GM21526 (cell line): Measurements from ENCODE around the gene PLPPR4.
"Not testable (repeated sequence)": the region's sequence is repeated elsewhere in the genome, so short reads cannot be mapped to it uniquely, and the experiment has no call there.

Experiments
- ATAC-seq: cut with Tn5 transposase; IDR thresholded peaks from one replicate; pipeline ENCODE4 v1.9.1; 2021; ENCODE audit warnings: moderate library complexity; ENCODE audit not compliant: unreplicated experiment, low FRiP score

The PLPPR4 gene

DNA sequence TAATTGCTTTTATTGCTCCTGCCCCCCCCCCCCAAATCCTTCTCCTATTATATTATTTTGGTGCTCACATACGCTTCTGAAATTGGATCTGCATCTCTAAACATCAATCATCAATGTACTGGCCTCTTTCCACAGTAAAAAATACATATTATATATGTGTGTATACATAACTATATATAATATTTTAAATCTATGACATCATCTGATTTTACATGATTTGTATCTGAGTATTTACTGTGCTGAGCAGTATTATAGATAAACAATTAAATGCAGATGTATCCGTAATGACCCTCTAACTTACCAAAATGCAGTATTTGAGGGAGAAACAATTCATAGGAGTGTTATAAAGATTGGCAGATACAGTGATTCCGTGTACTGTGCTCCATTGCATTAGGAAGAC lies 832 bp downstream of the PLPPR4 start:
- no peak for ATAC-seq

DNA sequence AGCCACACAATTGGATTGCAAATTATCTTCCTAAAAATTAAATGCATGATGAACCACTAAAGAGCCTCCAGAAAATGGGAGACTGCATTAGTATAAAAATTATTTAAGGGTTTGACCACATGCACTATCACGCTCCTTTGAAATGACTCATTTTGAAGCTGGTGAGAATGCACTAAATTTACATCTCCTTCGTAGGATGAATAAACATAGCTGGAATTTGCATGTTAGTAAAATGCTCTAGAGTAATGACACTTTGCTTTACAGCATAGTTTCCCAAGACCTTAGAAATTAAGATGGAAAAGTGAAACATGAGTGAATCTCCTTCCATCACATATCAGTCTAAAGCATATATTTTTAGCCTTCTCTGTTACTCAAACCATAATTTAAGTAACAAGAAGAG lies 2.4 kb downstream of the PLPPR4 start:
- no peak for ATAC-seq

DNA sequence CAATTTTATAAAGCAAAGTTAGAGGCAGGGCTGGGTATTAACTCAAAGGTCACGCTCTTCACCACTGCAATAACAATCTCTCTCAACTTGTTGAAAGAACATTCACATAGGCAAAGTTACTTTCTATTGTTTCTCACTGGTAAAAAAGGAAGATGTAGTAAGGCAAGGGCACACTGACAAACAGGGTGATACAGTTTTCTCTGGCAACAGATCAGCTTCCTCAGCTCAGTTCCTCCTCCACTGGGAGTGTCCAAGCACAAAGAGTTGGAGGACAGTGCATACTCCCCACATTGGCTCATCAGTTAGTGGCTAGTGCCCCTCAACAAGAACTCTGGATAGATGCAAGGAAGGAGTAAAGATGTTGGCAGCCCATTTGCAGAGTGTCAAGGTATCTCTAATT lies 3.7 kb downstream of the PLPPR4 start:
- no peak for ATAC-seq

DNA sequence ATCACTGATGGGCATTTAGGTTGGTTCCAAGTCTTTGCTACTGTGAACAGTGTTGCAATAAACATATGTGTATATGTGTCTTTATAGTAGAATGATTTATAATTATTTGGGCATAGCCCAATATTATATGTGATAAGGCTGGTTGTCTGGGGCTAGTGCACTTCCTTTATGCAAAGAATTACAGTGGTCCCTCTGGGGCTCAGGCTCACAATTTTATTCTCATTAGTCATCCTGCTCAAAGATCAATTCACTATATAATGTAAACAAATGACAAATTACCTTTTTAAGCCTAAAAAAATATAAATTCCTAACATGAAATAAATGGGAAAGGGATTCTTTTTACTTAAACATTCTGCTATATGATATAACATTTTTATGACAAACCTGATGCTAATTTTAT lies 5.0 kb downstream of the PLPPR4 start:
- no peak for ATAC-seq

DNA sequence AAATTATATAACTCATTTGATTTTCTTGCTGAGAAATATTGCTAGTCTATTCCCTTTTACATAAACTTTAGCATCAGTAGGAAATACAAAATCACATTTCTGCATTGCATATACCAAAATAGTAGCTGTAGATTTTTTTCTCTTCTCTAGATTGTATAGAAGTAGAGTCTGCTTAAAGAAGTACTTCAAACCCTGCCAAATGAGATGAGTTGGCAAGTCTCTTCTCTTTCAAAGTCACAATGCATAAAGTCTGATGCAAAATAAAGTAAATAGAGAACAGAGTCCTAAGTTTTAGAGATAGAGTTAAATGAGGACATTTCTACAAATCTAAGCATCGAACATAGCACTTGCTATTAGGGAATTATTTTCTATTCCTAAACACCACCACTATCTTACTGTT lies 6.4 kb downstream of the PLPPR4 start:
- no peak for ATAC-seq

DNA sequence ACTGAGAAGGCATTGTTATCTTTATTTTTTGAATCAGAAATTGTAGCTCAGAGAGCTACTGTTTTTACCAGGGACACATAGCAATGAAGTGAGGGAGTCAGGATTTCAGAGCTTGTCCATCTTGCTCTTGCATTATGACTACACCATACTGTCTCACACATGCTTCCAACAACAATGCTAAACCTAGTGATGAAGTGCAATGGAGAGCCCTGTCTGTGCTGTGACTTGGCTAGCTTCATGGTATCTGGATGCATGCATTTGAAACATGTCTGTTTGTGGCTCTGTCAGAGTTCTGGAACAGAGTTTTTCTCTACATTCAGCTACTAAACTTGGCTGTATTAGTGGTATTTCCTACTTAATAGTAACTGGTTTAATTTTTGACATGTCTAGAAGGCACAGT lies 7.0 kb downstream of the PLPPR4 start:
- no peak for ATAC-seq

DNA sequence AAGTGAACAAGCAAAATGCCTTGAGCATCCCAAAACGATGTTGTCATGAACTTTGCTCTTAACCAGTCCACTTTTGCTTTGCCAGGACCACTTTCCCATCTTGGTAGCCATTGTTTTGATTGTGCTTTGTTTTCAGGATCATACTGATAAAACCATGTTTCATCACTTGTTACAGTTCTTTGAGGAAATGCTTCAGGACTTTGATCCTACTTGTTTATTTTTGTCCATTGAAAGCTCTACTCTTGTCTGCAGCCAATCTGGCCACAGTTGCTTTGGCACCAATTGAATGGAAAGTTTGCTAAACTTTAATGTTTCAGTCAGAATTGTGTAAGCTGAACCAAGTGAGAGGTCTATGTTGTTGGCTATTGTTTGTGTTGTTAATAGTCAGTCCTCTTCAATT lies 12.8 kb downstream of the PLPPR4 start:
- ATAC-seq, result no peak

DNA sequence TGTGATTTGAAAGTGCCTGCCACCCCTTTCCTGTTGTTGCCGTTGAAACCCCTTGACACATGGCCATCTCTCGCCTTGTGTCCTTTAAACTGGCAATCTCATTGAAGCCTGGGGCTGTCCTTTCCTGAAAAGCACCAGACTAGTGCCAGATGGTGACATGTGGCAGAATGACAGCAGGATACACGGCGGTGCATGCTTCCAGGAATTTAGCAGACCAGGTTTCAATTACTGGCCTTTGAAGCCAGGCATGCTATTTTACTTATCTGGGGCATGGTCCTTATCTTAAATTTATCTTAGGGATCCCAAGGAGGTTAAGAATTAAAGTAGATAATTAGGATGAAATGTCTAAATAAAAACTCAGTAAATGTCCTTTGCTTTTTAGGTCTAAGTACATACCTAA lies 15.2 kb downstream of the PLPPR4 start:
- ATAC-seq, result no peak

DNA sequence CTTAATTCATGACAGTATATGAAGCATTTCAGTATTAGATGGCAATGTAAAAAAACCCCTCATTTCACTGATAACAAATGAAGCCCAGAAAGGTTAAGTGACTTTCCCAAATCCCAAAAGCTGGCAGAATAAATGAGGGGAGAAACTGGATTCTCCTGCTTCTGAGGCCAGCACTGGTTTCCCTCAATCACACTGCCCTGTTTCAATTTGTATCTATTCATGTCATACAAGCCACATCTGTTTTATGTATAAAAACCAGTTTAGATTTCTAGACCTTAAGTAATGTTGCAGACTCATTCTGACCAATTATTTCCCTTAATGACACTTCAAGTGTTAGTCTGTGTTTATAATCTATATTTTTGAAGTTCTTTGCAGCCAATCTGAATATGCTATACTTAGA lies 16.8 kb downstream of the PLPPR4 start:
- no peak for ATAC-seq

DNA sequence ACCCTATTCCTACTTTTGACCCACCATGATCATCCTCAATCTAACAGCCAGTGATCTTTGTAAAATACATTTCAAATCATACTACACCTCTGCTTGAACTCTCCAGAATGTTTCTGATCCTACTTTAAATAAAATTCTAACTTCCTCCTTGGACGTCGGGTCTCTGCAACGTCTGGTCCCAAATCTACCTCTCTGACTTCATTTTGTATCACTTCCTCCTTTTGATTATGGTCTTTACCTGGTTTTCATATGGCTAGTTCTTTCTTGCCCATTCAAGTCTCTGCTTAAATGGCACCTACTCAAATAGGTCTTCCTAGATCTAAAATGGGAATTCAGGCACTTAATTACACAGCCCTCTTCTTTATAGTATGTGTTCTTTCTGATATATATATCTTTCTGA lies 18.2 kb downstream of the PLPPR4 start:
- ATAC-seq, result no peak

DNA sequence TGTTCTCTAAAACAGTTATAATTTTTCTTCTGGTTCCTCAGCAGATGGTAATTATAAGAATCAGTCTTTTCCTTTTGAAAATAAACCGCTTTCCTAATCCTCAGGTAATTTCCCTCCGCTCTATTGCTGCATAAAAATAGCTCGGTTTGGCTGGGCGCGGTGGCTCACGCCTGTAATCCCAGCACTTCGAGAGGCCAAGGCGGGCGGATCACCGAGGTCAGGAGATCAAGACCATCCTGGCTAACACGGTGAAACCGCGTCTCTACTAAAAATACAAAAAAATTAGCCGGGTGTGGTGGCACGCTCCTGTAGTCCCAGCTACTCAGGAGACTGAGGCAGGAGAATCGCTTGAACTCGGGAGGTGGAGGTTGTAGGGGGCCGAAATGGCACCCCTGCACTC lies 19.2 kb downstream of the PLPPR4 start:
- ATAC-seq, result not testable (repeated sequence)

DNA sequence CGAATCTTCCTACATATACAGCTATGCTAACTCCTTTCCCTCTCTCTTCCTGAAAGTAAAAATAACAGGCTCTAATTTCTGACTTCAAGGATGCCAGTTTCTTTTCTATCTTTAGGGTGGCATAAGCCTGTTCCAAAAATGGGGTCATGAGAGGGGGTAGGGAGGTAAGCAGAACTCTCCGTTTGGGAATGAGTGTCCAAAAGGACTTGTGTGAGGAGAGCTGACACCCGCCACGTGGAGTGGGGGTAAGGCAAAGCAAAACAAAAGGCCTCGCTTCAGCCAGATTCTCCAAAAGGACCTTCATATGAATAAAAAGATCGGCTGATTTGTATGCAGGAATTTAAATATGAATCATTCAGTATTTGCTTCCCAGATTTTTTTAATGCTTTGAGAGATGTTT lies 28.6 kb downstream of the PLPPR4 start:
- no peak for ATAC-seq

DNA sequence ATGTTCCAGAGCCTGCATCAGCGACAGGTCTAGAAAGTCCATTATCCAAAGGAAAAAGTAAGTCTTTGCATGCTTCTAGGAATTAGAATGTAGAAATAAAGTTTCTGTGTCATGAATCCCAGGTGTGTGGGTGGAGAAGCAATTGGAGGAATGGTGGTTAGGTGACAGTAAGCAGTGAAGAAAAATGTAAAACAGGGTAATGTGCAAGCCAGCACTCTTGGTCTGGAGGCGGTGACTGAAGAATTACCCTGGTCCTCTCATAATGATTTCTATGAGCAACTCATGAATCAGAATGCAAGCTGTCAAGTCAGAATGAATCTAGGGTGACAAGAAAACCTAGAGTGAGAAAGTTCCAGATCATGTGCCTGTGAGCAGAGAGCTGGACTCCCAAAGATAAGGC lies 33.6 kb downstream of the PLPPR4 start:
- ATAC-seq, result no peak

DNA sequence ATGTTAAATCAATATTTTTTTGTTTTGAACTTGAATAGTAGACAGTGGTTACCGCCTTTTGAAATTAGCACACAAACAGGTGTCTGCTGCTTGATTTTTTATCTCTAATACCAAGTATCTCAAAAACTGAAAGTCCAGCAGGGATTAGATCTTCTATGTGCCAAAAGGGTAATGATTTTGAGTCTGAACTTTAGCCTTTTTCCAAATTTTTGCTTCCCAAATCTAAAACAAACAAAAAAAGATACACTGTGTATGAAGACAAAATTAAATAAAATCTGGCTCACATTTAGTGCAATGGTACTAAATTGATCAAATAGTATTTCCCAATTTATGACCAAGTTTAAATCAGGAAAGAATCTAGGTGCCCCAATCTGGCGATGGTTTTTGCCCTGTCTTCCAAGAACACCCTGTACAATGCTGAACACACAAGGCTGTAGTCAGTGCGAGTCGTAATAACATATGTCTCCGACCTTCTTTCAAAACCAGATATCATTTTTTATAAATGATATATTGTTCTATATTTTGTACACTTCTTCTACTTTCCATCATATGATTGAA lies 40.5 kb downstream of the PLPPR4 start:
- no peak for ATAC-seq

DNA sequence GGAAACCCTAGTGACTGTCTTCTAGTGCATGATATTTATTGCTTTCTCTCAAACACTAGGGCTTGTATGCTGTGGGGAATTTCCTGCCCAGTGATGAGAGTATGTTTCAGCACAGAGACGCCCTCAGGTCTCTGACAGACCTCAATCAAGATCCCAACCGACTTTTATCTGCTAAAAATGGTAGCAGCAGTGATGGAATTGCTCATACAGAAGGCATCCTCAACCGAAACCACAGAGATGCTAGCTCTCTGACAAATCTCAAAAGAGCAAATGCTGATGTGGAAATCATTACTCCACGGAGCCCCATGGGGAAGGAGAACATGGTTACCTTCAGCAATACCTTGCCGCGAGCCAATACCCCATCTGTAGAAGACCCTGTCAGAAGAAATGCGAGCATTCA lies 41.3 kb downstream of the PLPPR4 start:
- ATAC-seq, result no peak

DNA sequence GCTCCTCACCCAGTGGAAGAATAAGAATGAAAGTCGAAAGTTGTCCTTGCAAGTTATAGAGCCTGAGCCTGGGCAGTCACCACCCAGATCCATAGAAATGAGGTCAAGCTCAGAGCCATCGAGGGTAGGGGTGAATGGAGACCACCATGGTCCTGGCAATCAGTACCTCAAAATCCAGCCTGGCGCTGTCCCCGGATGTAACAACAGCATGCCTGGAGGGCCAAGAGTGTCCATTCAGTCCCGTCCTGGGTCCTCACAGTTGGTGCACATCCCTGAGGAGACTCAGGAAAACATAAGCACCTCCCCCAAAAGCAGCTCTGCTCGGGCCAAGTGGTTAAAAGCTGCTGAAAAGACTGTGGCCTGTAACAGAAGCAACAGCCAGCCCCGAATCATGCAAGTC lies 41.8 kb downstream of the PLPPR4 start:
- no peak for ATAC-seq

DNA sequence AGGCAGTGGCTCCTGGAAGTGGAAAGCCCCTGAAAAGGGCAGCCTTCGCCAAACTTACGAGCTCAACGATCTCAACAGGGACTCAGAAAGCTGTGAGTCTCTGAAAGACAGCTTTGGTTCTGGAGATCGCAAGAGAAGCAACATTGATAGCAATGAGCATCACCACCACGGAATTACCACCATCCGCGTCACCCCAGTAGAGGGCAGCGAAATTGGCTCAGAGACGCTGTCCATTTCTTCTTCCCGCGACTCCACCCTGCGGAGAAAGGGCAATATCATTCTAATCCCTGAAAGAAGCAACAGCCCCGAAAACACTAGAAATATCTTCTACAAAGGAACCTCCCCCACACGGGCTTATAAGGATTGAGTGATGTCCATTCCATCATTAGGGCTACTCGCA lies 42.4 kb downstream of the PLPPR4 start:
- ATAC-seq, result no peak

DNA sequence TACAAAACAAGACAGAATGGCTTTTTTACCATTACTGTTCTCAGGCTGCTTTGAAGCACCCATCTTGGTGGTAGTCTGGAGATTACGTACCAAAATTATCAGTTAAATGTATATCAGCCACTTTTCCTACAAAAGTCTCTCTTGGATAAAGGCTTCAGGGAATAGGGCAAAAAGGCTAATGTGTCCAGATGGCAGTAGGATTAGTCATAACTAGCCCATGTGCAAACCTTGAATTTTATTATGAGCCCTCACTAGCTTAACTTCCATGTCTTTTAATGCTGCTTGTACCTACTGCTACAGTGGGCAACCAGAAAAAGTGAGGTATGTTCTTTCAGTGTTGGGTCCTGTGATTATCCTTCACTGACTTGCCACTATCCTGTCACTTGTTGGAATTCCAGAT lies 51.0 kb downstream of the PLPPR4 start:
- ATAC-seq, result no peak

DNA sequence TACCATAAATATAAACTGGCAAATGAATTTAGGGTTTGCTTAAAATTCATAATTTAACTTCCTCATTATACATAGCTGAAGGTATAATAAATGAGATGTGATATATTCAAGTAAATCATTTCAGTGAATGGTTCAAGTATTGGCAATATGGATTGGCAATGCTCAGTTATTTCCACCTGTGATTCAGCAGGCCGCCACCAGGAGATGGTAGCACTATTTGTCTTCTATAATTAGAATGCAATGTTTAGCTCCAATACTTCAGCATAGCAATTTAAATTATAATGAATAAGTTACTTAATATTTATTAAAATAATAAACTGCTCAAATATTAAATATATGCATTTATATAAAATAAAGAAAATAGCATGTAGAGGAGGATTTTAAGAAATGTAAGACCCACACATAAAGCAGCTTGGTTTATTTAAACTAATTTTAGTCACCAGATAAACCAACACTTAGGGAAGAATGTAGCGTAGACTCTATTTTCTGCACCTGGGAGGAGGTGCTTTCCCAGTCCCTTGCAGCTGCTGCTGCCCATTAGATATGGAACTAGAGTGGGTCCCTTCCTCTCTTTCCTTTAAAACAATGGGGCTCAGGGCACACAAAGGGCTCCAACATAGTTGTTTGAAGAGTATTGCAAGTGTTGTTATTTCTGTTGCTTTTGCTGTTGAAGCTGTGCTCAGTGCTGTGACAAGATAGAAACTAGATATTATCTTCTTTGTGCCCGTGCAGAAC lies 62.1 kb downstream of the PLPPR4 start:
- no peak for ATAC-seq

DNA sequence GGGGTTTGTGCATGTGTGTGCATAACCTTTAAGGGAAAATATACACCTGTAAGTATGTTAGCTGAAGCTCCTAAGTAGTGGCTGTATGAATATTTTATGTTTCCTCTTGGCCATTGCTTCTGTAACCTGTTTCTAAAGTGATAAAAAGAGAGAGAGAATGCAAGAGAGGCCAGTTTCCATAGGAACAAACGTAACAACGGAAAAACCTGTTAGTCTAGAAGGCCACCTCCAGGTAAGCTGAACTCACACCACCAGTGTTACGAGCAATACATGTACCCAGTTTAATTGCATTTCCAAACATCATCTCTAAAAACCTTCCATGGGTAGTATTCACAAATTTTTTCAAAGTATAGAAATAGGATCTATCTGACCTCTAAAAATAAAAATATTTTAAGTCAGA lies 63.1 kb downstream of the PLPPR4 start:
- no peak for ATAC-seq

DNA sequence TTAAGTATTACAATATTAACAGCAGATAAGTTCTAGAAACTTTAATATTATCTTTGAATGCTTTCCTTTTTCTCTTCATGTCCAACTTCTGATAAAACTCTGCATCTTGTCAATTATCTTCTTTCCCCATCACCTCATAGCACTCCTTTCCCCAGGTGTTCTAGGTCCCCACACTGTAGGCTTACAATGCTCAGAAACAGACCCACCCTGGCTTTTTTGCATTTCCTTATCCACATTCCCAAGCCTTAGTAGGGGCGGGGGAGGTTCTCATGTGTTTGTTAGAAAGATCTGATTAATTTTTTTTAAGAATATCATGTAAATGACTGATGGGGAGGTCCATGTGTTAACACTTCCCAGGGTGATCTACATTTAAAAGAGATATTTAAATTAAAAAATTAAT lies 63.9 kb downstream of the PLPPR4 start:
- no peak for ATAC-seq

DNA sequence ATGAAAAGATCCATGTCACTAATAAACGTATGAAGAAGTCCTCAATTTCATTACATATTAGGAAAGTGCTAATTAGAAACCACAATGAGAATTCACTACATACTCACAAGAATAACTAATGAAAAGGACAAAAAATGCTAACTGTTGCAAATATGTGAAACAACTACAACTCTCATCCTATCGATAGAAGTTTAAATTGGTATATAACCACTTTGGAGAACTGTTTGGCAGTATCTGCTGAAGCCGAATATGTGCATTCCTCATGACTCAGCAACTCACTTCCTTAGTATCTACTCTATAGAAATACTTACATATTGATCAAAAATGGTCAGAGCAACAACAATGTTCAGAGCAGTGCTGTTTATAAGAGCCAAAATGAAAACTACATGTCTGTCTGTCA lies 66.8 kb downstream of the PLPPR4 start:
- no peak for ATAC-seq

DNA sequence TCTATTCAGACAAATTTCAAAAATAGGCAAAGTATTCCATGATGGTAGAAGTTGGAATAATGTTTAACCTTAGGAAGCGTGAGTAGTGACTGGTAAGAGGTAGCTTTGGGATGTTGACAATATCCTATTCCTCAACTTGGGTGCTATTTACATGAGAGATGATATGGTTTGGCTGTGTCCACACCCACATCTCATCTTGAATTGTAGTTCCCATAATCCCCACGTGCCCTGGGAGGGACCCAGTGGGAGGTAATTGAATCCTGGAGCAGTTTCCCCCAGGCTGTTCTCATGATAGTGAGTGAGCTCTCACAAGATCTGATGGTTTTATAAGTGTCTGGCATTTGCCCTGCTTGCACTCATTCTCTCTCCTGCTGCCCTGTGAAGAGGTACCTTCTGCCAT lies 67.3 kb downstream of the PLPPR4 start:
- no peak for ATAC-seq
